Ovary (tissue), 9 donors: Measurements from ENCODE around the gene SIPA1L2. TPM values are rescaled to one million over a fixed set of nuclear protein-coding genes. Genes with fewer than 3 reads are reported as not detected.

ENCODE experiments used
- DNase-seq, 5 donors: peaks; one replicate each; pipeline ENCODE4 v3.0.0-alpha.2; 2019 to 2020
- H3K27ac ChIP-seq, 2 donors: fragments of 200-600 bp; one replicate each; pipeline versions ENCODE4 v1.5.1 to v1.8.0; 2019 to 2022
- H3K27me3 ChIP-seq: fragments of 200-600 bp; one replicate; pipeline ENCODE4 v1.8.0; 2022
- H3K36me3 ChIP-seq: fragments of 200-600 bp; sonication (generic); one replicate; pipeline ENCODE4 v1.5.1; 2019
- H3K4me1 ChIP-seq: one replicate; pipeline ENCODE4 v1.8.1; 2013; ENCODE audit warnings: mild to moderate bottlenecking, moderate library complexity; ENCODE audit not compliant: insufficient read depth
- H3K4me3 ChIP-seq: fragments of 200-600 bp; sonication (generic); one replicate; pipeline ENCODE4 v1.5.1; 2017
- H3K9me3 ChIP-seq, 2 donors: fragments of 200-600 bp in 1 of 2; sonication (generic) in 1 of 2; one replicate each; pipeline versions ENCODE4 v1.5.1 to v1.8.1; 2013 to 2019; ENCODE audit warnings: mild to moderate bottlenecking in 1 of 2, moderate library complexity in 1 of 2
- EP300 ChIP-seq: sonication (generic); formaldehyde crosslinking; IDR thresholded peaks from one replicate; pipeline ENCODE4 v1.6.1; 2017; ENCODE audit warnings: antibody characterized with exemption
- POLR2A ChIP-seq: fragments of 450-650 bp; IDR thresholded peaks from one replicate; pipeline ENCODE4 v1.6.1; 2017; ENCODE audit warnings: antibody characterized with exemption, mild to moderate bottlenecking, moderate library complexity
- WGBS, 3 donors: extraction: QIAGEN DNeasy Blood & Tissue Kit in 1 of 3; methylation state at CpG; one replicate each; pipeline versions ENCODE4 v1.1.5 to v1.1.7; 2013 to 2017; 5-methylcytosine and 5-hydroxymethylcytosine counted together
- intact Hi-C, 4 donors: fragments of 100-400 bp; cut with DNase I; formaldehyde crosslinking; loops; one replicate each; pipeline versions ENCODE4 v1.11.0 to v1.15.1; 2022 to 2023
- polyA plus RNA-seq, 2 donors: library from polyadenylated mRNA; stranded (reverse); fragments of 200-250 nt in 1 of 2; fragments of 350-450 nt in 1 of 2; fragmentation: Illumina TruSeq in 1 of 2; extraction: RNeasy Lipid Tissue Mini Kit (QIAGEN cat#74804) in 1 of 2; gene quantifications; one replicate each; pipeline ENCODE4 v1.2.3, GENCODE V29; 2013 to 2014
- total RNA-seq, 7 donors: library from RNA; depleted of rRNA in 2 of 7; stranded (reverse); fragments of >200 nt in 2 of 7; fragmentation: NEBNext Ultra II Directional in 3 of 7; extraction: Animal tissue kit (Norgen Biotek cat#: 25700) in 3 of 7; gene quantifications; one replicate each; pipeline versions ENCODE4 v1.1.0 to v1.2.4, GENCODE V29; 2016 to 2023
- TF ChIP-seq, protein P1 (sequence below), 3 donors: fragments of 450-650 bp in 2 of 3; fragments of 200-600 bp in 1 of 3; IDR thresholded peaks; one replicate each; pipeline versions ENCODE4 v1.5.1 to v1.8.0; 2016 to 2022; ENCODE audit warnings: antibody characterized with exemption in 3 of 3, mild to moderate bottlenecking in 1 of 3
- donor health status: DM: no; HTN: no; CAD: no; lungs with moderate emphysema.
- donor health status: DM: no; HTN: no; CAD: no.
- donor health status: Bipolar disorder and iron deficiency.
- donor health status: DM: yes; HTN: yes; CAD: no.
- donor health status: DM: no; HTN: no; CAD: no.
- donor health status: DM: yes; HTN: yes; CAD: no.

SIPA1L2 gene
- total and polyA plus RNA-seq, 9 donors: 12.3 to 52.9 (median 20.1) TPM

DNA sequence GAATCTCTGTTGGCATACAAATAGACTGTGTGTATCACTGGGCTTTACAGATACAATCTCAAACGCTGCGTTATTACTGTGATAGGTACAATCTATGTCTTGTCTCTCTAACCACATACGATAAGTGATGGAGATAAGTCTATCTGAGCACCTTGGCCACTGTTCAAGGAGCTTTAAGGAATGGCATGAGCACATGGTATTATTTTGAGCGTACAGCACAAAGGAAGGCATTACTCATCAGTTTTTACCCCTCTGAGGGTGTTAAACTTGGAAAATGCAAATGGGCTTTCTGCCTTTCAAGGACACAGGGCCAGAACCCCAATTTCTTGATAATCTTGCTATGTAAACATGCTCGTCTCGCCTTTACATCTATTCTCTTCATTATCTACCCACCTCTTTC lies 11.6 kb upstream of the SIPA1L2 start:
- H3K4me3 ChIP-seq: no peak overlapping the region
- no peaks in the 10 kb centered on the region for H3K4me1 ChIP-seq
- WGBS, 3 donors: 40 to 65% (median 42%) methylated on average over 6 of the region's 6 CpGs

DNA sequence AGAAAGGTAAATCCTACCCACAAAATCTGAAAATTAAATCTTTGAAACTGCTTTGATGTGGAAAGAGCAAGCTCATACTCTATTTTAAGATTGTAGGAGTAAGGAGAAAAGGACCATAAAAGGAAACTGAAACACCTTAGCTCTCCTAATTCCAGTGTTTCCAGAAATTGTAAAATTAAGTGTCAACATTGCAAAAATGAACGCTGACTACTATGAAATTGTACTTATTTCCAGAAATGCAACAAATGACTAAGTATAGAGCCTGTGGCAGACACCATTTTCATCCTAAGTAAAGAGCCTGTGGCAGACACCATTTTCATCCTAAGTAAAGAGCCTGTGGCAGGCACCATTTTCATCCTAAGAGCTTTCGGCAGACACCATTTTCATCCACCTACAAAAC lies 6.9 kb upstream of the SIPA1L2 start:
- Histone ChIP-seq H3K4me3 (no peak overlapping the region), H3K27ac (no peak overlapping the region), H3K36me3 (no peaks in the 10 kb centered on the region), H3K9me3 (no peaks in the 10 kb centered on the region), H3K27me3 (no peaks in the 10 kb centered on the region), H3K4me1 (no peaks in the 10 kb centered on the region)
- TF ChIP-seq POLR2A (no peak), EP300 (no peak)
- TF ChIP-seq, protein P1, sequence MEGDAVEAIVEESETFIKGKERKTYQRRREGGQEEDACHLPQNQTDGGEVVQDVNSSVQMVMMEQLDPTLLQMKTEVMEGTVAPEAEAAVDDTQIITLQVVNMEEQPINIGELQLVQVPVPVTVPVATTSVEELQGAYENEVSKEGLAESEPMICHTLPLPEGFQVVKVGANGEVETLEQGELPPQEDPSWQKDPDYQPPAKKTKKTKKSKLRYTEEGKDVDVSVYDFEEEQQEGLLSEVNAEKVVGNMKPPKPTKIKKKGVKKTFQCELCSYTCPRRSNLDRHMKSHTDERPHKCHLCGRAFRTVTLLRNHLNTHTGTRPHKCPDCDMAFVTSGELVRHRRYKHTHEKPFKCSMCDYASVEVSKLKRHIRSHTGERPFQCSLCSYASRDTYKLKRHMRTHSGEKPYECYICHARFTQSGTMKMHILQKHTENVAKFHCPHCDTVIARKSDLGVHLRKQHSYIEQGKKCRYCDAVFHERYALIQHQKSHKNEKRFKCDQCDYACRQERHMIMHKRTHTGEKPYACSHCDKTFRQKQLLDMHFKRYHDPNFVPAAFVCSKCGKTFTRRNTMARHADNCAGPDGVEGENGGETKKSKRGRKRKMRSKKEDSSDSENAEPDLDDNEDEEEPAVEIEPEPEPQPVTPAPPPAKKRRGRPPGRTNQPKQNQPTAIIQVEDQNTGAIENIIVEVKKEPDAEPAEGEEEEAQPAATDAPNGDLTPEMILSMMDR (IDR thresholded peaks at IDR 0.05): no peak
- WGBS, 3 donors: 83 to 89% (median 87%) methylated on average over 2 of the region's 2 CpGs
- intact Hi-C loops: loop anchor here in 3 of 4 donors (5.0 to 10.0 kb wide), 4 partner anchors 598 to 772 kb away; no protein-coding TSS in a partner anchor
- DNase-seq: no peak

More for the DNA sequence above, 11.6 kb upstream of the SIPA1L2 start:
- no peak for DNase-seq
- Histone ChIP-seq H3K36me3 (no peaks in the 10 kb centered on the region), H3K9me3 (no peaks in the 10 kb centered on the region), H3K27ac (no peak overlapping the region), H3K27me3 (no peaks in the 10 kb centered on the region)
- TF ChIP-seq, protein P1 (IDR thresholded peaks at IDR 0.05): no peak
- intact Hi-C loops: no loop called here

DNA sequence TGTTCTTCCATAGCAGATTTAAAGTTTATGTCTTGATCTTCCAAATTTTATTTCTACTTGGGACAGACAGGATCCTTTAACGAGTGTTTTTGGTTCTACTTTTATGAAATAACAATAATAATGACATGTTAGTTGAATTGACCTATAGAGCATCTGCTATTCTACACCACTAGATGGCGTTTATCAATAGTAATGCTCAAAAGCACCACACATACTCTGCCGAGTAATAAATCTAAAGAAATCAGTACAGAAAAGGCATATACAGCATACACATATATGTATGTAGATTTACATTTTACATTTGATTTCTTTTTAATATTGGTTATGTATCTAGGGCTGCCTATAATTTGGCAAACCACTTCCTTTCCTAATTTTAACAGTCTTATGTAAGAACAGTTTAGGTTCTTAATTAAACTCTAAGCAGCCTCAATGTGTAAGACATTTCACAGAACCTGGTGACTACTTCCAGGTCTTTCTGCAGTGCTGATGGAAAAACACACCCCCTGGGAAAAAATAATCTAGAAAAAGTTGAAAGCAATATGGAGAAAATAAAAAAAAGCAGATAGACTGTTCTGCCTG lies 5.9 kb upstream of the SIPA1L2 start:
- Histone ChIP-seq H3K27ac (no peak overlapping the region), H3K9me3 (no peaks in the 10 kb centered on the region), H3K4me3 (no peak overlapping the region), H3K27me3 (no peaks in the 10 kb centered on the region), H3K4me1 (no peaks in the 10 kb centered on the region), H3K36me3 (no peaks in the 10 kb centered on the region)
- no peak for TF ChIP-seq POLR2A
- TF ChIP-seq EP300: no peak
- TF ChIP-seq, protein P1 (IDR thresholded peaks at IDR 0.05): peak; percentile 57 to 76 (median 74)
- intact Hi-C loops: loop anchor here in 3 of 4 donors (5.0 to 10.0 kb wide), 4 partner anchors 599 to 771 kb away; no protein-coding TSS in a partner anchor
- DNase-seq: no peak
- 0 to 2% (median 0%) methylated on average over 3 of the region's 3 CpGs for WGBS, 3 donors

DNA sequence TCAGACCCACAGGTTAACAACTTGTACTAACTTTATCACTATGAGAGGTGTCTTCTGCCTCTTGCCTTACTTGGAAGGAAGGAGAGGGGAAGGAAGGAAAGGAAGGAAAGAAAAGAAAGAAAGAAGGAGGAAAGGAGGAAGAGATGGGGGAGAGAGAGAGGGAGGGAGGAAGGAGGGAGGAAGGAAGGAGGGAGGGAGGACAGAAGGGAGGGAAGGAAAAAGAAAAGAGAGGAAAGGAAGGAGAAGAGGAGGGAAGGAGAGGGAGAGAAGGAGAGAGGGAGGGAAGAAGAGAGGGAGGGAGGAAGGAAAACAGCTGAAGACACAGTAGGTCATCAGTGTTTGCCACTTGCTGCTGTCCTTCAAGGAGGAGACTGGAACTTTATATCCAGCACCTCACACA lies 5.3 kb upstream of the SIPA1L2 start:
- Histone ChIP-seq H3K36me3 (no peaks in the 10 kb centered on the region), H3K27ac (no peak overlapping the region), H3K4me1 (no peaks in the 10 kb centered on the region), H3K4me3 (no peak overlapping the region), H3K27me3 (no peaks in the 10 kb centered on the region), H3K9me3 (no peaks in the 10 kb centered on the region)
- intact Hi-C loops: loop anchor here in 3 of 4 donors (5.0 to 10.0 kb wide), 4 partner anchors 600 to 770 kb away; no protein-coding TSS in a partner anchor
- no peak for DNase-seq
- TF ChIP-seq, protein P1 (IDR thresholded peaks at IDR 0.05): no peak
- TF ChIP-seq EP300: no peak
